Epithelial cell of proximal tubule (primary cell): Measurements from ENCODE around the gene MME. TPM values are rescaled to one million over a fixed set of nuclear protein-coding genes. Genes with fewer than 3 reads are reported as not detected.

Experiments
- DNase-seq: peaks from one replicate; pipeline ENCODE4 v3.0.0-alpha.2; 2011; ENCODE audit warnings: low read depth
- H3K4me3 ChIP-seq: 2 replicates; pipeline ENCODE4 v1.5.1; 2011; ENCODE audit warnings: low read depth, mild to moderate bottlenecking, low read length
- CTCF ChIP-seq: conservative IDR thresholded peaks from 2 replicates; pipeline ENCODE4 v1.5.1; 2012; ENCODE audit warnings: low read depth, mild to moderate bottlenecking, low read length
- total RNA-seq: library from RNA; depleted of rRNA; stranded (reverse); fragments of >200 nt; gene quantifications from 2 replicates; pipeline ENCODE4 v1.2.3, GENCODE V29; 2015

Gene MME
- total RNA-seq, 1 donor from 2014 or later, result 61.6 TPM

- H3K4me3 ChIP-seq, result peak overlapping the region; percentile 75
- DNase-seq, result no peak
- no peak for TF ChIP-seq CTCF
Observed at GRCh38 chr3:155079468-155079745, 712 bp upstream of the MME start.

- H3K4me3 ChIP-seq, result peak overlapping the region; percentile 75
- no peak for DNase-seq
- TF ChIP-seq CTCF, result no peak
Observed at GRCh38 chr3:155080692-155081091, 573 bp downstream of the MME start.

GRCh38 chr3:155083313-155083905 is 3.3 kb downstream of the MME start:
- no peak for TF ChIP-seq CTCF
- DNase-seq, result no peak
- H3K4me3 ChIP-seq, result no peak overlapping the region

GRCh38 chr3:155084567-155084966 is 4.4 kb downstream of the MME start:
- TF ChIP-seq CTCF, result no peak
- no peak for DNase-seq
- no peak overlapping the region for H3K4me3 ChIP-seq

GRCh38 chr3:155086051-155086450 is 5.9 kb downstream of the MME start:
- no peak for DNase-seq
- H3K4me3 ChIP-seq, result no peak overlapping the region
- TF ChIP-seq CTCF, result no peak

- no peak for TF ChIP-seq CTCF
- no peak overlapping the region for H3K4me3 ChIP-seq
- DNase-seq, result no peak
Observed at GRCh38 chr3:155088706-155089345, 8.7 kb downstream of the MME start.

GRCh38 chr3:155089495-155089894 is 9.4 kb downstream of the MME start:
- H3K4me3 ChIP-seq, result no peak overlapping the region
- no peak for DNase-seq
- TF ChIP-seq CTCF, result no peak
